Keratinocyte (primary cell): Measurements from ENCODE around the gene OSBPL10. TPM values are rescaled to one million over a fixed set of nuclear protein-coding genes. Genes with fewer than 3 reads are reported as not detected.

Source experiments
- DNase-seq: peaks from one replicate; pipeline ENCODE4 v3.0.0-alpha.2; 2011; ENCODE audit warnings: low read depth, missing footprints, low spot score
- FAIRE-seq: peaks from 2 replicates; lab custom pipeline; 2011; peaks lifted over from hg19 to GRCh38; lab: Jason Lieb, UNC
- H2AFZ ChIP-seq: 2 replicates; pipeline ENCODE4 v1.6.0; 2012; ENCODE audit warnings: low read length, control low read depth, inconsistent platforms; ENCODE audit not compliant: control insufficient read depth
- H3K27ac ChIP-seq: 2 replicates; pipeline ENCODE4 v1.5.1; 2011; ENCODE audit warnings: low read length; ENCODE audit not compliant: control insufficient read depth, insufficient read depth
- H3K27me3 ChIP-seq: 3 replicates; pipeline ENCODE4 v1.6.0; 2011; ENCODE audit warnings: low read length; ENCODE audit not compliant: control insufficient read depth, insufficient read depth; ENCODE audit errors: extremely low read depth
- H3K36me3 ChIP-seq, 2 experiments: 2 replicates in 1 of 2; 3 replicates in 1 of 2; pipeline ENCODE4 v1.5.1; 2011; ENCODE audit warnings: low read length in 2 of 2, mild to moderate bottlenecking in 1 of 2; ENCODE audit not compliant: control insufficient read depth in 2 of 2, insufficient read depth in 2 of 2; ENCODE audit errors: extremely low read depth in 1 of 2
- H3K4me1 ChIP-seq: 3 replicates; pipeline ENCODE4 v1.5.1; 2011; ENCODE audit warnings: low read length; ENCODE audit not compliant: control insufficient read depth, insufficient read depth; ENCODE audit errors: extremely low read depth
- H3K4me2 ChIP-seq: 3 replicates; pipeline ENCODE4 v1.6.0; 2011; ENCODE audit warnings: low read depth, low read length; ENCODE audit not compliant: control insufficient read depth, insufficient read depth; ENCODE audit errors: extremely low read depth
- H3K4me3 ChIP-seq, 3 experiments: fragments of 200-600 bp in 1 of 3; sonication (generic) in 1 of 3; 2 replicates in 2 of 3; 3 replicates in 1 of 3; pipeline ENCODE4 v1.5.1; 2011 to 2016; ENCODE audit warnings: low read length in 3 of 3, mild to moderate bottlenecking in 3 of 3, control low read depth in 2 of 3, inconsistent platforms in 1 of 3, low read depth in 1 of 3, mixed read lengths in 1 of 3, mixed run types in 1 of 3, moderate library complexity in 1 of 3; ENCODE audit not compliant: control insufficient read depth in 2 of 3, insufficient read depth in 2 of 3; ENCODE audit errors: extremely low read depth in 1 of 3
- H3K79me2 ChIP-seq: 2 replicates; pipeline ENCODE4 v1.6.0; 2012; ENCODE audit warnings: low read length; ENCODE audit not compliant: control insufficient read depth, insufficient read depth
- H3K9ac ChIP-seq: 3 replicates; pipeline ENCODE4 v1.6.0; 2011; ENCODE audit warnings: low read length; ENCODE audit not compliant: control insufficient read depth, insufficient read depth; ENCODE audit errors: extremely low read depth
- H3K9me1 ChIP-seq: 3 replicates; pipeline ENCODE4 v1.6.0; 2011; ENCODE audit warnings: low read length; ENCODE audit not compliant: control insufficient read depth, insufficient read depth; ENCODE audit errors: extremely low read depth
- H3K9me3 ChIP-seq: 2 replicates; pipeline ENCODE4 v1.5.1; 2012; ENCODE audit warnings: low read depth, low read length; ENCODE audit not compliant: control insufficient read depth
- H4K20me1 ChIP-seq: 3 replicates; pipeline ENCODE4 v1.6.0; 2011; ENCODE audit warnings: low read length; ENCODE audit not compliant: control insufficient read depth, insufficient read depth; ENCODE audit errors: extremely low read depth
- CTCF ChIP-seq, 3 experiments: IDR thresholded peaks in 1 of 3; conservative IDR thresholded peaks in 1 of 3; optimal IDR thresholded peaks in 1 of 3; 2 replicates in 2 of 3; 3 replicates in 1 of 3; pipeline versions ENCODE3 to v1.5.1; 2011; ENCODE audit warnings: low read length in 3 of 3, mild to moderate bottlenecking in 3 of 3, moderate library complexity in 2 of 3, control low read depth in 1 of 3, inconsistent platforms in 1 of 3; ENCODE audit not compliant: insufficient read depth in 2 of 3; ENCODE audit errors: extremely low read depth in 1 of 3
- EZH2 ChIP-seq: IDR thresholded peaks from one replicate; pipeline ENCODE4 v1.6.1; 2012; ENCODE audit warnings: inconsistent platforms, mild to moderate bottlenecking, low read length, moderate library complexity
- dilution Hi-C: fragments of 300-500 bp; cut with MboI; formaldehyde crosslinking; loops from one replicate; pipeline ENCODE4 v1.7.0; 2020; ENCODE audit warnings: low sequenced_read_pairs; ENCODE audit not compliant: extremely low pct_ligation_motif_present
- polyA plus RNA-seq, 5 experiments: library from polyadenylated mRNA; depleted of rRNA in 3 of 5; stranded (reverse) in 3 of 5; stranded (forward) in 1 of 5; unstranded in 1 of 5; fragments of >200 nt; gene quantifications; 1 replicate in 1 of 5; 2 replicates in 3 of 5; 3 replicates in 1 of 5; pipeline versions ENCODE4 v1.2.1 to v1.2.3, GENCODE V29; 2011 to 2012; ENCODE audit warnings: missing spikeins in 2 of 5, low read depth in 1 of 5, low replicate concordance in 1 of 5

OSBPL10 gene
- polyA plus RNA-seq, 1 donor (not counting 4 experiments of a cell fraction or from before 2014, with no cell fraction given): 50.1 TPM

- no peak overlapping the region for H3K9ac ChIP-seq
- H3K36me3 ChIP-seq: peaks cover 15 to 19% of the 10 kb centered on the region in 2 experiments
- peaks cover under 1% of the 10 kb centered on the region for H3K4me1 ChIP-seq
- TF ChIP-seq CTCF (optimal IDR thresholded peaks at IDR 0.05 in 1 of 3, IDR thresholded peaks at IDR 0.05 in 1 of 3, conservative IDR thresholded peaks at IDR 0.05 in 1 of 3; ENCODE audit: extremely low read depth in 1 of 3, insufficient read depth in 2 of 3, low read length in 3 of 3): no peak
- no peak for TF ChIP-seq EZH2
- peaks cover 2% of the 10 kb centered on the region for H4K20me1 ChIP-seq
- H3K9me3 ChIP-seq: no peaks in the 10 kb centered on the region
- no peak overlapping the region for H2AFZ ChIP-seq
- peaks cover 8% of the 10 kb centered on the region for H3K79me2 ChIP-seq
- H3K27me3 ChIP-seq: no peaks in the 10 kb centered on the region
- H3K4me3 ChIP-seq: no peak overlapping the region
- no peak overlapping the region for H3K27ac ChIP-seq
- dilution Hi-C loops: no loop called here
- DNase-seq: no peak
- FAIRE-seq: no peak
- H3K9me1 ChIP-seq: no peaks in the 10 kb centered on the region
- H3K4me2 ChIP-seq: no peak overlapping the region
Measured at GRCh38 chr3:31710123-31710803, 270.8 kb downstream of the OSBPL10 start.

GRCh38 chr3:31709526-31709925 is 271.5 kb downstream of the OSBPL10 start:
- Histone ChIP-seq H3K9me1 (no peaks in the 10 kb centered on the region), H2AFZ (no peak overlapping the region), H3K4me3 (no peak overlapping the region), H3K4me2 (no peak overlapping the region), H3K27me3 (no peaks in the 10 kb centered on the region), H3K27ac (no peak overlapping the region), H3K79me2 (peaks cover 11% of the 10 kb centered on the region), H3K4me1 (peaks cover 8% of the 10 kb centered on the region), H4K20me1 (peaks cover 9% of the 10 kb centered on the region), H3K9ac (no peak overlapping the region), H3K9me3 (no peaks in the 10 kb centered on the region), H3K36me3 (peaks cover 15 to 19% of the 10 kb centered on the region in 2 experiments)
- dilution Hi-C loops: no loop called here
- no peak for TF ChIP-seq EZH2
- TF ChIP-seq CTCF (optimal IDR thresholded peaks at IDR 0.05 in 1 of 3, IDR thresholded peaks at IDR 0.05 in 1 of 3, conservative IDR thresholded peaks at IDR 0.05 in 1 of 3; ENCODE audit: extremely low read depth in 1 of 3, insufficient read depth in 2 of 3, low read length in 3 of 3): no peak
- FAIRE-seq: no peak
- no peak for DNase-seq
